Esophagus muscularis mucosa (tissue), 3 donors: ENCODE results near the gene PXDN.
"Not testable (repeated sequence)": the region's sequence is repeated elsewhere in the genome, so short reads cannot be mapped to it uniquely, and the experiment has no call there.

Experiments
- CTCF ChIP-seq, 3 experiments: fragments of 200-600 bp in 2 of 3; fragments of 450-650 bp in 1 of 3; sonication (generic) in 2 of 3; IDR thresholded peaks; one replicate each; pipeline ENCODE4 v1.5.1; 2017 to 2019; ENCODE audit warnings: antibody characterized with exemption in 3 of 3, mild to moderate bottlenecking in 2 of 3, moderate library complexity in 1 of 3
- POLR2AphosphoS5 ChIP-seq, 2 donors: sonication (generic); formaldehyde crosslinking; IDR thresholded peaks; one replicate each; pipeline ENCODE4 v1.6.1; 2017; ENCODE audit warnings: antibody characterized with exemption in 2 of 2

- not testable (repeated sequence) for TF ChIP-seq CTCF, POLR2AphosphoS5 (IDR thresholded peaks at IDR 0.05)
Observed at GRCh38 chr2:1706089-1706841, 38.0 kb downstream of the PXDN start.
